Activated T-helper 9 cell treated with anti-CD3 and anti-CD28 coated beads, Interleukin-2, amount 50 U/mL, for 16 hours (primary cell): ENCODE measurements around the gene CHN2.

ENCODE experiments used
- DNase-seq: peaks from one replicate; pipeline ENCODE4 v3.0.0-alpha.2; 2020; ENCODE audit warnings: low read depth

CHN2 gene

GRCh38 chr7:29471444-29472138 lies 277.0 kb downstream of the CHN2 start:
- DNase-seq = no peak

GRCh38 chr7:29476916-29477315 lies 282.3 kb downstream of the CHN2 start:
- no peak for DNase-seq

- DNase-seq = no peak
Measured at GRCh38 chr7:29478226-29478625, 283.7 kb downstream of the CHN2 start.

GRCh38 chr7:29478687-29479240 lies 284.2 kb downstream of the CHN2 start:
- no peak for DNase-seq

DNA sequence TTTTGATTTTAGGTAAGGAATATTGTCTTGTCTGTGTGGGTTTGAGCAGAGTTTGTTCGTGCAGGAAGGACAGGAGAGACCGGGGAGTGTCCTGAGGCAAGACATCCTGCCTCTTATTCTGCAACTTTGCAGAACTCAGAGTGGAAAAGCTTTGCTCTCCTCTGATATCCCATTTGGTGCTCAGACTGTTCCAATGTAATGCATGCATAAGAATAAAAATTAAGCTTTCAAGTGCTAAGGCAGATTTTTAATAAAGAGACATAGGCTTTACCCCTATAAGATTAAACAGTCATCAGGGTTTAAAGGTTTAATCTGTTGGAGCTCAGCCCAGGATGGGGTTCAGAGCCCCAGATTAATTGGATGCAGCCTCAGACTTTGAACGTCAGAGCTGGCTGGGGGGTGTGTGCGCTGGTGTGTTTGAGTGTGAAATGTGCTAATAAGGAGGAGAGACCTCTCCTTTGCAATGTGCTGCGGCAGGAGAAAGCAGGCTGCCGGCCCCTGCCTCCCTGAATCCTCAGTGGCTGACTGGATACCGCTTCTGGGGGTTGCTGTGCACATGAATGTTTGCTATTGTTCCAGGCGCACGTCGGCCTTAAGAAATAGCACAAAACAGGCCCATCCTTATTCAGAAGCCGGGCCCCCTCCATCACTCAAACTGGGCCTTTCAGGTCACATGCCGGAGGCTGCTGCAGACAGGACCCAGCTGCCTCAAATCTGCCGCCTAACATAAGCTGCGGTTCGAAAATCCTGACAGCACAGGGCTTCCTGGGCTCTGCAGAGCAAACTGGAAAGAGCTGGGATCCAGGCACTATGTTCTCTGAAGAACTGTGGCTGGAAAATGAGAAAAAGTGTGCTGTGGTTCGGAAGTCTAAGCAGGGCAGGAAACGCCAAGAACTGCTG lies 285.0 kb downstream of the CHN2 start:
- no peak for DNase-seq

DNA sequence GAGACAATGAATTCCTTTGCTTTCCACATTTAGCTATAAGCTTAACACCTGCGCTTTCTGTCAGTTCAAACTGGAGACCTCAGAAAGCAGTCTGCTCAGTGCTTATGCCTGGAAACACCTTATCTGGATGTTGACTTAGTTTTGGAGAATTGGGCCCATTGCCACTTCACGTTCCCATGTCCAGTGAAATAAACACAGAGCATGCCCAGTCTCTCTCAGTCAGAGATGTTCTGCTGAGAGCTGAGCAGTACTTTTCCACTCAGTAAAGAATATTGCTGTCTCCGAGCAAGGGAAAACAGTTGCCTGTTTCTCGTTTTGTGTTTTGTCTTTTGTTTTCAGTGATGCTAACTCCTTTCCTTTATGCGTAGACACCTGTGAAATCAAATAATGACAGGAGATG lies 285.9 kb downstream of the CHN2 start:
- no peak for DNase-seq

GRCh38 chr7:29480934-29481651 lies 286.5 kb downstream of the CHN2 start:
- no peak for DNase-seq

DNA sequence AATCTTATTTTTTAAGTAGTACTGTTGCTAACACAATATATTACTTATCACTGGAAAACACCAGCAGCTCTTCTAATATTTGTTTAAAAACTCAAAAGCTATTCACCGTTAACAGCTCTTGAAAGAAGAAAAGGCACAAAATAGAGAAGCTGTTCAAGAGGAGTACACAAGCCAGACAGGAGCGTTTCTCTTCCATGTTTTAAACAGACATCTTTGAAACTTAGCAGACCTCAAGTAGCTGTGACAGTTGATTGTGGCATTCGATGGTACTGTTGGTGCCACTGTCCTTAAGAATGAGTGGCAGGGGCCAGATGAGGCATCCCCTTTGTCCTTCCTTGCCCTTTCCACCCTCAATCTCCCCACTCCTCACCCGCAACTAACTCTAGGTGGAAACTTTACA lies 287.5 kb downstream of the CHN2 start:
- no peak for DNase-seq

GRCh38 chr7:29483219-29484104 lies 288.9 kb downstream of the CHN2 start:
- DNase-seq = no peak

- no peak for DNase-seq
Measured at GRCh38 chr7:29484280-29484679, 289.7 kb downstream of the CHN2 start.

GRCh38 chr7:29485339-29486190 lies 291.0 kb downstream of the CHN2 start:
- DNase-seq = no peak

- no peak for DNase-seq
Measured at GRCh38 chr7:29486191-29486700, 291.7 kb downstream of the CHN2 start.

GRCh38 chr7:29487424-29487823 lies 292.8 kb downstream of the CHN2 start:
- no peak for DNase-seq

DNA sequence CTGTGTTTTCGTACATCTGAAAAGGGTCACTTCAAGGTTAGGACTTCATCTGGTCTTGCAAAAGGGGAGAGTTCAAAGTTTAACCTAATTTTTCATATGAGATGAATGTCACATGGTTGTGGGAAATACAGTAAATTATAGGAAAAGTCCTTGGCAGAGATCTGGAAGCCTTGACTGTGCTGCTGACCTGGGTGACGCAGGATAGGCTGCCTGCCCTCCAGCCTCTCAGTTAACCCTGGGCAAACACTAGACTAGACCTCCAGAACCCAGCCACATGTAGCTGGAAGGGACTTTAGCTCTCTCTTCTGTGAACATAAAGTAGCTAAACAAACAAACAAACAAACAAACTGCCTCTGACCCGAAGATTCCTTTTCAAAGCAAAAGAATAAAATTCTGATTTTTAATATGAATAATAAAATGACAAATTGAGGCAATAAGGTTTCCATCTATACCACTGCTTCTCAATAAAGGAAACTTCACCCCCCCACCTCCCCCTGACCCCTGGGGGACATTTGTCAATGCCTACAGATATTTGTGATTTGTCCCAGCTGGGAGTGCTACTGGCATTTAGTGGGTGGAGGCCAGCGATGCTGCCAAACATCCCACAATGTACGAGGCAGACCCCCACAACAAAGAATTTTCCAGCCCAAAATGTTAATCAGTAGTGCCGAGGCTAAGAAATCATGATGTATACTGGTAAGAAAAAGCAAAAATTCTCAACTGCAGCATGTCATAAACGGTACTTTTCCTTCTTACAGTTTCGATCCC lies 293.8 kb downstream of the CHN2 start:
- DNase-seq = no peak

DNA sequence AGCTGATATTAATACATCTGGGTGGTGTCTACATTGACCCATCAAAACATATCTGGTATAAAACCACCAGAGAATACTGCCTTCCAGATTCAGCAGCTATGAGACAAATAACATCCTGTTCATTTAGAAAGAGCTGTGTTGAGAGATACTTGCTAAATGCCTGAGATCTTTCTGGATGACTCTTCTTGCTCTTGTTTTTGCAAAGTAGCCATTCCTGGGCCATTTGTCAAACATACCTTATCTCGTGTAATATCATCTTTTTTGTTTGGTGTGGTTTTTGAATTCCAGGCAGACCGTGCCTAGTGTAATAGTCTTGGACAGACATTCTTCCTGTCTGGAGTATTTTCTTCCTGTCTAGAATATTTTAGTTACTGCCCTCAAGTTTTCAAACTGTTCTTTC lies 294.4 kb downstream of the CHN2 start:
- no peak for DNase-seq

DNA sequence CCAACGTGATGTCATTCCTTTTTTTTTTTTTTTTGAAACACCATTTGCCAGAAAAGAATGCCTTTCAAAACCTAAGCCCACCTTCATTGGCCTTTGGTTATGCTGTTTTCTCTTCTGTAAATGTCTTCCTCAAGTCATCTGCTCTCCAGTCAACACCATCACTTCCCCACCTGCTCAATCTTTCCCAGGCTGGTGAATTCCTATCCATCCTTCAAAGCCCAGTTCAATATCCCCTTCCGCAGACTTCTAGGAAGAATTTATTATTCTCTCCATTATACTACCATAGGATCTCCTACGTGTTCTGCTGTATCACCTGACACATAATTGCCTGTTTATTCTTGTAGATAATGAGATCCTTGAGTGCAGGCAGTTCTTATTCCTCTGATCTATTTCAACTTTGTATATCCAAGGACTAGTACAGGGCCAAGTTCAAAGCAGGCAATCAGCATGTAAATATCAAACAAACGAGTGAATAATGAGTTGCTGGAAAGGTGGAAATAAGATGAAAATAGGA lies 295.6 kb downstream of the CHN2 start:
- no peak for DNase-seq

DNA sequence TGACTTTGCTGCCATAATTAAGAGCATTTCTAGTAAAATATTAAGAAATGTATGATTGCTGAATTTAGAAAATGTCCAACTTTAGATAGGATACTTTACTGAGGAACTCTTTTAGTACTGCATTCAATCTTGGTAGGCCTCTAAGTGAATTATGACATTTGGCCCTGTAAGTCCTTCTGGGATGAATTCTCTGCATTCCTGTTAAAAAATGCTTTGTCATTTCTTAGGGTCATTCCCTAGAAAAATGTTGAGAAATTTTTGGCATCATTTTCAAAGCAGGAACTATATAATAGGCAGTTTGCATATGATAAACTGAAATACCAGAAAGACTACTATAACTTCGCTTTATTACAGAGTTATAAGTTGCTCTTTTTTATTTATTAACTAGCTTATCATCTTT lies 299.8 kb downstream of the CHN2 start:
- DNase-seq = no peak

- no peak for DNase-seq
Measured at GRCh38 chr7:29495653-29496052, 301.1 kb downstream of the CHN2 start.

DNA sequence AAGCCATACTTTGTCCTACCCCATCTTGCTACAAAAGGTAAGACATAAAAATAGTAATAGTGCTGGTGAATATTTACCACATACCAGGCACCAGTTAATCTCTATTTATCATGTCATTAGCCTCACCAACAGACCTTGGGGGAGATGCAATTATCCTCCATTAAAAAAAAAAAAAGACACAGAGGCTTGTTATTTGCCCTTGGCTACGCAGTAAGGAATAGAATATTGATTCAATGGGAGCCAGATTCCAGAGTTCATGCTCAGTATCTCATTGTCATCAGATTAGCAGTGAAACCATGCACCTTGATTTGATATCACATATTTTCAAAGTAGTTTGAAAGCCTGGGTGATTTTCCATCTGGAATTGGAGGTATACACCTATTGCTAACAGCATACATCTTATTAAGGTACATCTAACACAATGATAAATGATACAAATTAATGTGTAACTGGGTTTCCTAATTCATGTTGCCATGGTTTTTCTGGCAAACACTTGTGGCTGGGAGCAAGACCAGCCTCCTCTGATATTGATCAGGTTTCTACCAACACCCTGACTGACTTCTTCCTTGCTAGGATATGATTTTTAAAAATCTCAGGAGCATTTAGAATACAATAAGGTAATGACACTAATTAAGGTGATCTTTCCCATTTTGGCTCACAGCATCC lies 301.9 kb downstream of the CHN2 start:
- DNase-seq = no peak
